Measurements from ENCODE around the gene BACE1.

- no peak for TF ChIP-seq POLR2A (IDR thresholded peaks at IDR 0.05)
- TF ChIP-seq, protein P1, sequence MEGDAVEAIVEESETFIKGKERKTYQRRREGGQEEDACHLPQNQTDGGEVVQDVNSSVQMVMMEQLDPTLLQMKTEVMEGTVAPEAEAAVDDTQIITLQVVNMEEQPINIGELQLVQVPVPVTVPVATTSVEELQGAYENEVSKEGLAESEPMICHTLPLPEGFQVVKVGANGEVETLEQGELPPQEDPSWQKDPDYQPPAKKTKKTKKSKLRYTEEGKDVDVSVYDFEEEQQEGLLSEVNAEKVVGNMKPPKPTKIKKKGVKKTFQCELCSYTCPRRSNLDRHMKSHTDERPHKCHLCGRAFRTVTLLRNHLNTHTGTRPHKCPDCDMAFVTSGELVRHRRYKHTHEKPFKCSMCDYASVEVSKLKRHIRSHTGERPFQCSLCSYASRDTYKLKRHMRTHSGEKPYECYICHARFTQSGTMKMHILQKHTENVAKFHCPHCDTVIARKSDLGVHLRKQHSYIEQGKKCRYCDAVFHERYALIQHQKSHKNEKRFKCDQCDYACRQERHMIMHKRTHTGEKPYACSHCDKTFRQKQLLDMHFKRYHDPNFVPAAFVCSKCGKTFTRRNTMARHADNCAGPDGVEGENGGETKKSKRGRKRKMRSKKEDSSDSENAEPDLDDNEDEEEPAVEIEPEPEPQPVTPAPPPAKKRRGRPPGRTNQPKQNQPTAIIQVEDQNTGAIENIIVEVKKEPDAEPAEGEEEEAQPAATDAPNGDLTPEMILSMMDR (IDR thresholded peaks at IDR 0.05) = no peak
Observed at GRCh38 chr11:117345039-117345438, 29.0 kb upstream of the BACE1 start.
